Smooth muscle cell (in vitro differentiated cells): ENCODE measurements around the gene KIF3A. TPM values are rescaled to one million over a fixed set of nuclear protein-coding genes. Genes with fewer than 3 reads are reported as not detected.

Experiments used
- DNase-seq: peaks from one replicate; lab custom pipeline; 2025; ENCODE audit not compliant: unreplicated experiment; lab: John Stamatoyannopoulos, UW
- H2AFZ ChIP-seq: fragments of 200-600 bp; sonication (generic); 2 replicates; pipeline ENCODE4 v1.6.0; 2016; ENCODE audit warnings: antibody characterized with exemption, low read depth, mild to moderate bottlenecking
- H3F3A ChIP-seq: fragments of 200-600 bp; sonication (generic); 2 replicates; pipeline ENCODE4 v1.6.0; 2017; ENCODE audit warnings: antibody characterized with exemption, low read depth
- H3K27ac ChIP-seq: fragments of 200-600 bp; sonication (generic); 2 replicates; pipeline ENCODE4 v1.5.1; 2016; ENCODE audit warnings: low read depth, mild to moderate bottlenecking
- H3K27me3 ChIP-seq: fragments of 200-600 bp; sonication (generic); 2 replicates; pipeline ENCODE4 v1.6.1; 2016; ENCODE audit warnings: low read depth, mild to moderate bottlenecking
- H3K36me3 ChIP-seq: fragments of 200-600 bp; sonication (generic); 2 replicates; pipeline ENCODE4 v1.5.1; 2016; ENCODE audit warnings: low read depth
- H3K4me1 ChIP-seq: fragments of 200-600 bp; sonication (generic); 2 replicates; pipeline ENCODE4 v1.5.1; 2016; ENCODE audit warnings: low read depth
- H3K4me2 ChIP-seq: fragments of 200-600 bp; sonication (generic); 2 replicates; pipeline ENCODE4 v1.6.0; 2016; ENCODE audit warnings: mild to moderate bottlenecking
- H3K4me3 ChIP-seq: fragments of 200-600 bp; sonication (generic); 2 replicates; pipeline ENCODE4 v1.5.1; 2016; ENCODE audit warnings: mild to moderate bottlenecking
- H3K79me2 ChIP-seq: fragments of 200-600 bp; sonication (generic); 2 replicates; pipeline ENCODE4 v1.6.0; 2016; ENCODE audit warnings: low read depth, mild to moderate bottlenecking
- H3K9ac ChIP-seq: fragments of 200-600 bp; sonication (generic); 2 replicates; pipeline ENCODE4 v1.6.0; 2016; ENCODE audit warnings: low read depth
- H3K9me3 ChIP-seq: fragments of 200-600 bp; sonication (generic); replicated peaks from 2 replicates; pipeline ENCODE4 v1.5.1; 2016; ENCODE audit warnings: low read depth
- H4K20me1 ChIP-seq: fragments of 200-600 bp; sonication (generic); 2 replicates; pipeline ENCODE4 v1.6.0; 2016; ENCODE audit warnings: low read depth
- WGBS: methylation state at CpG from one replicate; pipeline ENCODE4 v1.1.7; 2016; ENCODE audit warnings: low lambda C conversion rate; 5-methylcytosine and 5-hydroxymethylcytosine counted together
- polyA plus RNA-seq: library from polyadenylated mRNA; unstranded; fragments of >200 nt; fragmentation: Nextera tagmentation; extraction: Ambion mirVana; gene quantifications from 2 replicates; pipeline ENCODE4 v1.2.1, GENCODE V29; 2016
- total RNA-seq: library from RNA; depleted of rRNA; stranded (reverse); fragments of >200 nt; gene quantifications from 2 replicates; pipeline ENCODE4 v1.2.3, GENCODE V29; 2014
- TF ChIP-seq, protein P1 (sequence below): fragments of 200-600 bp; sonication (generic); IDR thresholded peaks from 2 replicates; pipeline ENCODE4 v1.5.1; 2017; ENCODE audit warnings: borderline replicate concordance, mild to moderate bottlenecking, antibody characterized with exemption; ENCODE audit not compliant: insufficient read depth, poor library complexity, severe bottlenecking

The KIF3A gene
- total and polyA plus RNA-seq, 2 experiments from 2014 or later, result 12.6 to 21.4 TPM

DNA sequence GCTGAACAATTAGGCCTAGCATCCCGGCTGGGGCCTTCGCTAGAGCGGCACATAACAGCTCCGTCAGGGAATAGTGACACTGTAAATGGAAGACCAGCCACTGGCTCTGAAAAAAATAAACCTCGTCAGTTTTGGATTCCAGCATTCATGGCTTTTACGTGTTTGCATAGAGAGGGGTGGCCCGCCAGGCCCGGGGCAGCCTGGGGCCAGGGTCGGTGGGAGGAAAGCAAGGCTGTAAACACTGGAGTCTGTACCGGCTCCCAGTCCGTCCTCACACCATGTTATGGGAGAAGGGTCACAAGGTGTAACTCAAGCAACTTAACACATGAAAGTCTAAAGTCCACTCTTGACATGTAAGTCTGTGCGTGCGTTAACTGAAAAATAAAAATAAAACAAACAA, 21.1 kb upstream of the KIF3A start:
- H3K79me2 ChIP-seq, result no peaks in the 10 kb centered on the region
- no peaks in the 10 kb centered on the region for H3F3A ChIP-seq
- DNase-seq, result no peak
- H3K9ac ChIP-seq, result no peak overlapping the region
- WGBS, result 95% methylated on average over 13 of the region's 13 CpGs
- H3K27ac ChIP-seq, result no peak overlapping the region
- H3K4me3 ChIP-seq, result no peak overlapping the region
- H4K20me1 ChIP-seq, result peaks cover 6% of the 10 kb centered on the region
- TF ChIP-seq, protein P1, sequence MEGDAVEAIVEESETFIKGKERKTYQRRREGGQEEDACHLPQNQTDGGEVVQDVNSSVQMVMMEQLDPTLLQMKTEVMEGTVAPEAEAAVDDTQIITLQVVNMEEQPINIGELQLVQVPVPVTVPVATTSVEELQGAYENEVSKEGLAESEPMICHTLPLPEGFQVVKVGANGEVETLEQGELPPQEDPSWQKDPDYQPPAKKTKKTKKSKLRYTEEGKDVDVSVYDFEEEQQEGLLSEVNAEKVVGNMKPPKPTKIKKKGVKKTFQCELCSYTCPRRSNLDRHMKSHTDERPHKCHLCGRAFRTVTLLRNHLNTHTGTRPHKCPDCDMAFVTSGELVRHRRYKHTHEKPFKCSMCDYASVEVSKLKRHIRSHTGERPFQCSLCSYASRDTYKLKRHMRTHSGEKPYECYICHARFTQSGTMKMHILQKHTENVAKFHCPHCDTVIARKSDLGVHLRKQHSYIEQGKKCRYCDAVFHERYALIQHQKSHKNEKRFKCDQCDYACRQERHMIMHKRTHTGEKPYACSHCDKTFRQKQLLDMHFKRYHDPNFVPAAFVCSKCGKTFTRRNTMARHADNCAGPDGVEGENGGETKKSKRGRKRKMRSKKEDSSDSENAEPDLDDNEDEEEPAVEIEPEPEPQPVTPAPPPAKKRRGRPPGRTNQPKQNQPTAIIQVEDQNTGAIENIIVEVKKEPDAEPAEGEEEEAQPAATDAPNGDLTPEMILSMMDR, result no peak
- H3K9me3 ChIP-seq, result no peaks in the 10 kb centered on the region
- H3K27me3 ChIP-seq, result no peaks in the 10 kb centered on the region
- peaks cover 9% of the 10 kb centered on the region for H3K4me1 ChIP-seq
- no peaks in the 10 kb centered on the region for H3K36me3 ChIP-seq
- H3K4me2 ChIP-seq, result no peak overlapping the region
- no peak overlapping the region for H2AFZ ChIP-seq

DNA sequence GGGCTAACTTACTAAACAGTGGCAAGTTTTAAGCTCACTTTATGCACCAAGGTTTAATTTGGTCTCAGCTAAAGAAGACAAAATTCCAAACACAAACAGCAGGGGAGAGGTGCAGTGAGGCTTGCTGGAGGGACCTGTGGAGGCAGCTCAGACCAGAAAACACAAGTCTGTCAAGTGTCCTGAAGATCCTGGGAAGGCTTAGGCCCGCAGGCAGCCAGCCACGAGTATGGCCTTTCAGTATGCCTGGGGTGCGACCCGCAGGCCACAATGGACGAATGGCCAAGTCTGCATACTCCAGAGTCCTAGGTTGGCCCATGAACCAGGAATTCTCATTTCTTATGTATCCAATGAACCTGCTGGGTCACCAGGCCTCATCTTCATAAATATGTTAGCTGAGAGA, 19.2 kb upstream of the KIF3A start:
- Histone ChIP-seq H3K4me1 (peaks cover 12% of the 10 kb centered on the region), H3K9me3 (no peaks in the 10 kb centered on the region), H3K4me2 (no peak overlapping the region), H3F3A (no peaks in the 10 kb centered on the region), H4K20me1 (peaks cover 6% of the 10 kb centered on the region), H3K4me3 (no peak overlapping the region), H3K27ac (no peak overlapping the region), H3K27me3 (no peaks in the 10 kb centered on the region), H2AFZ (no peak overlapping the region), H3K79me2 (no peaks in the 10 kb centered on the region), H3K9ac (no peak overlapping the region), H3K36me3 (no peaks in the 10 kb centered on the region)
- WGBS, result 95% methylated on average over 5 of the region's 5 CpGs
- DNase-seq, result no peak
- TF ChIP-seq, protein P1, result no peak

DNA sequence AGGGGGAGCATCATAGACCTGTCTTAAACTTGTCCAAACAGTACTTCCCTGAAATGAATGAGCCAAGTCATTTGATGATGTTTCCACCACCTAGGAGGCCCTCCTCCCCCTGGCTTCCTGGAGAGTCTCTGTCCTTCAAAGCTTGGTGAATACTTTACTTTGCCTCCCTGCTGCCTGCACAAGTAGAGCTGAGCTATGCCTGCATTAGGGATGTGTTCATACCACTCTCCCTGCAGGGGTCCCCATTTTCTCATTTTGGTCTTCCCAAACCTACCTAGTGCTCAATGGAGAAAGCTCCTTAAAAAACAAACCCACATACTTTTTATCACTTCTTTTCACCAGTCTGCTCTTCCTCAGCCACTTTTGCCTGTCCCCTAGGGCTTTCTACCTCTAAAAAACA, 17.6 kb upstream of the KIF3A start:
- Histone ChIP-seq H3K4me1 (peaks cover 12% of the 10 kb centered on the region), H3K79me2 (no peaks in the 10 kb centered on the region), H3K36me3 (no peaks in the 10 kb centered on the region), H3K4me3 (no peak overlapping the region), H3K9me3 (no peaks in the 10 kb centered on the region), H3F3A (no peaks in the 10 kb centered on the region), H3K9ac (no peak overlapping the region), H3K4me2 (no peak overlapping the region), H3K27ac (no peak overlapping the region), H2AFZ (no peak overlapping the region), H3K27me3 (peaks cover 7% of the 10 kb centered on the region), H4K20me1 (peaks cover 6% of the 10 kb centered on the region)
- DNase-seq, result no peak
- TF ChIP-seq, protein P1, result no peak

DNA sequence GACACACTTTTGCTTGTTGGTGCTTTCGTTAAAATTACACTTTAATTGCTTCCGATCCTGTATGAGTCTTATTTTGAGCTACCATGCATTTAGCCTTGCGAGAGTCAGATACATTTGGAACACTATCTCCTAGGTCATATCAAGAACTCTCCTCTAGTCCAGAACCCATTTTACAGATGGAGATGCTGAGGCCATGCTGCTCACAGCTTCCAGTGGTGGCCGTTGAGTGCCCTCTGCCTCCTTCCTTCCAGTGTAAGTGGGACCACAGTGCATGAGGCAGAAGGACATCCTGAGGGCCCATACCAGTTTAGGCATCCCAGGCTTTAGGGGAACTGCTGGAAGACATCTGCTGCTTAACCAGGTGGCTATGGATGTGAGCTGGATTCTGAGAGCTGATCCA, 16.8 kb upstream of the KIF3A start:
- no peak overlapping the region for H3K4me2 ChIP-seq
- no peak overlapping the region for H3K27ac ChIP-seq
- TF ChIP-seq, protein P1, result no peak
- no peaks in the 10 kb centered on the region for H3K79me2 ChIP-seq
- peaks cover 12% of the 10 kb centered on the region for H3K4me1 ChIP-seq
- H2AFZ ChIP-seq, result no peak overlapping the region
- H3K4me3 ChIP-seq, result no peak overlapping the region
- H3K27me3 ChIP-seq, result peaks cover 14% of the 10 kb centered on the region
- H3K9me3 ChIP-seq, result no peaks in the 10 kb centered on the region
- no peak for DNase-seq
- no peaks in the 10 kb centered on the region for H3K36me3 ChIP-seq
- H3K9ac ChIP-seq, result no peak overlapping the region
- H3F3A ChIP-seq, result no peaks in the 10 kb centered on the region
- peaks cover 6% of the 10 kb centered on the region for H4K20me1 ChIP-seq
- 97% methylated on average over 4 of the region's 4 CpGs for WGBS
